ENCODE measurements around the gene CLCN4. TPM values are rescaled to one million over a fixed set of nuclear protein-coding genes. Genes with fewer than 3 reads are reported as not detected.

Gene CLCN4
- polyA plus RNA-seq, 3 donors: 4.5 to 4.9 (median 4.6) TPM

DNA sequence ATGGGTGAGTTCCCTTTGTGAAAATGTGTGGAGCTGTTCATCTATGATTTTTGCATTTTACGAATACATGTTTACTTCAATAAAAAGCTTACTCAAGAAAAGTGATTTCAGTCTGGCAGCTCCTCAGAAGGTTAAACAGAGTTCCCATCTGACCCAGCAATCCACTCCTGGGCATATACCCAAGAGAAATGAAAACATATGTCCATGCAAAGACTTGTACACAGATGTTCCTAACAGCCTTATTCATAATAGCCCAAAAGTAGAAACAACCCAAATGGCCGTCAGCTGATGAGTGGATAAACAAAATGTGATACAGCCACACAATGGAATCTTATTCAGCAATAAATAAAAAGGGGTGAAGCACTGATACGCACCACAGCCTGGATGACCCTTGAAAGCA, 20.8 kb downstream of the CLCN4 start:
- no peak for DNase-seq (ENCODE audit: extremely low read depth in 1 of 11, low read depth in 9 of 11, low spot score in 4 of 11)

DNA sequence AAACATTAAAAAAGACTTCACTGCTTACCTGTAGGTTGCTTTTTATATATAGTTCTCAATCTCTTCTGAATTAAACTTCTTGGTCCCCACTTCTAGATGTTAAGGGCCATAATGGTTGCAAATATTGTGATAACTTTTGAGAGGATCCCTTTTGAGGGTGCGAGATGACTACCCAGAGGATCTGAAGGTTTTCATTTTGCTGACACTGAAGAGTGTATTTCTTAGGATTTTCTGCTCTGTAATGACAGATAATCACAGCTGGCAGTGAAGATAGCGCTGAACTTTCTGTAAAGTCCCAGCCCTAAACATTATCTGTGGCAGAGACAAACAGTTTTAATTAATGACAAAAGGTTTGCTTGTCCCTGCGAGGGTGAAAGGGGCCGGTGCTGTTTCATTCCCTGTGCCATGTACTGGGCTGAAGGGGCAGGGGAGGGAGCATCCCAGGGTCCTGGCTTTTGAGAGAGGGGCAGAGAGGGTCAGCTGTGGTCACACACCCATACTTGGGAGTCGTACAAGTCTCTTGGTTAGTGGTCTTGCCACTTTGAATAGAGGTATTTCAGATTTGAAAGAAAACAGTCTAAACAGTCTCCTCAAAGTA, 22.2 kb downstream of the CLCN4 start:
- no peak for DNase-seq (ENCODE audit: extremely low read depth in 1 of 11, low read depth in 9 of 11, low spot score in 4 of 11)

DNA sequence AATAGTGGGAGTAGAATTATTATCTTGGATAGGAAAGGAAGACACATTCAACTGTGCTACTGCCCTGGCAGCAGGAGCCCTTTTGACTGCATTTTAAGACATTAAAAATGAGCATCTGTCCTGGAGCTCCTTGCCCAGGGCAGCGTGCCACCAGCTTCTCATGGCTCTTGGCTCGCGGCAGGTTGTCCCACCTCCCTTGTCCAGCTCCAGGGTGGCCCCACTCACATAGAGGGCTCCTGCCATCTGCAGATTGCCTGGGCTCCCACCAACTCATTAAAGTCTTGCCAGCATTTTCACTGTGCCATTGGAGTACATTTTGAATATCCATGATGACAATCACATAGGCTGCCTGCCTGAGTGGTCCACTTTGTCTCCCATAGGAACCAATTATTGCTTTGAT, 27.0 kb downstream of the CLCN4 start:
- DNase-seq (ENCODE audit: extremely low read depth in 1 of 11, low read depth in 9 of 11, low spot score in 4 of 11): no peak

DNA sequence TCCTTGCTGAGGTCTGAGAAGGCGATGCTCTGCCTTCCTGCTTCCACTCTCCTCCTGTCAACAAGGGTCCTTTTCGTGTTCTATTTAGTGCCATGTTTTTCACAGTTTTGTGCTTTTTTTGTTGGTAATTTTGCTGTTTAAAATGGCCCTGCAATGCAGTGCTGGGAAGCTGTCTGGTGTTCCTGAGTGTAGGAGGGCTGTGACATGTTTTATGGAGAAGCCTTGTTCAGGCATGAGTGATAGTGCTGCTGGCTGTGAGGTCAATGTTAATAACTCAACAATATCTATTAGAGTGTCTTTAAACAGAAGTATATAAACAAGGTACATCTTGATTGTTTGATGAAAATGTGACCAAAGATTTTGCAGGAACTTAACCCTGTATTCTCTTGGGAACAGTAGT, 27.6 kb downstream of the CLCN4 start:
- no peak for DNase-seq (ENCODE audit: extremely low read depth in 1 of 11, low read depth in 9 of 11, low spot score in 4 of 11)

DNA sequence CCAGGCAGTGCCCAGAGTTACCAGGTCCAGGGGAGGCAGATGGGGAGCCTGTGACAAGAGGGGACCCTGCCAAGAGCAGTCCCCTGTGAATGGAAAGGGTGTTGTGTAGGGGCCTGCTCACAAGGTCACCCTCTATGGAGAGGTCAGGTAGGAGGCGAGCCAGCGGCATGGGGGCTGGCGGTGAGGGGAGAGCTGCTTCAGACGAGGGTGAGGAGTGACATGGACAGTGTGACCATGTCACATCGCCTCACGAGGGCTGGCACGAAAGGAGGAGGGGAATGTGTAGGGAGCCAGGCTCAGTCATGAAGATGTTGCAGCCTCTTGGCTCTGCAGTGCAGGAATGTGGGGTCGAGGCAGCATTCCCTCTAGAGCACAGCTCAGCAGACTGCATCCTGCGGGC, 29.6 kb downstream of the CLCN4 start:
- no peak for DNase-seq (ENCODE audit: extremely low read depth in 1 of 11, low read depth in 9 of 11, low spot score in 4 of 11)

DNA sequence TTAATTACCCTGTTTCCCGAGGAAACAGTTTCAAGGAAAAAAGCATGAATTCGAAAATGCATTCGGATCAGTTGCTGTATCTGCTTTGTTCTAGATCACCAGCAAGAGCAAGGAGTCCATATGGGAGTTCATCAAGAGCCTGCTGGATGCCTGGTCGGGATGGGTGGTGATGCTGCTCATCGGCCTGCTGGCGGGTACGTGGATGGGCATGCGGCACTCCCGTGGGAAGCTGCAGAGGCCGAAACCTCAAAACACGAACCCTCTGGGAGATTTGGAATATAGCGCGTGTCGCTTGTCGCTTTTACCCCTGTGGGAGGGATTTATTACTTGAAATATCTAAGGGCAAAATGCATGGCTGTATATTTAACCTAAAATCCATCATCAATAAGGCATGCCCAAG, 30.6 kb downstream of the CLCN4 start:
- DNase-seq (ENCODE audit: extremely low read depth in 1 of 11, low read depth in 9 of 11, low spot score in 4 of 11): no peak

DNA sequence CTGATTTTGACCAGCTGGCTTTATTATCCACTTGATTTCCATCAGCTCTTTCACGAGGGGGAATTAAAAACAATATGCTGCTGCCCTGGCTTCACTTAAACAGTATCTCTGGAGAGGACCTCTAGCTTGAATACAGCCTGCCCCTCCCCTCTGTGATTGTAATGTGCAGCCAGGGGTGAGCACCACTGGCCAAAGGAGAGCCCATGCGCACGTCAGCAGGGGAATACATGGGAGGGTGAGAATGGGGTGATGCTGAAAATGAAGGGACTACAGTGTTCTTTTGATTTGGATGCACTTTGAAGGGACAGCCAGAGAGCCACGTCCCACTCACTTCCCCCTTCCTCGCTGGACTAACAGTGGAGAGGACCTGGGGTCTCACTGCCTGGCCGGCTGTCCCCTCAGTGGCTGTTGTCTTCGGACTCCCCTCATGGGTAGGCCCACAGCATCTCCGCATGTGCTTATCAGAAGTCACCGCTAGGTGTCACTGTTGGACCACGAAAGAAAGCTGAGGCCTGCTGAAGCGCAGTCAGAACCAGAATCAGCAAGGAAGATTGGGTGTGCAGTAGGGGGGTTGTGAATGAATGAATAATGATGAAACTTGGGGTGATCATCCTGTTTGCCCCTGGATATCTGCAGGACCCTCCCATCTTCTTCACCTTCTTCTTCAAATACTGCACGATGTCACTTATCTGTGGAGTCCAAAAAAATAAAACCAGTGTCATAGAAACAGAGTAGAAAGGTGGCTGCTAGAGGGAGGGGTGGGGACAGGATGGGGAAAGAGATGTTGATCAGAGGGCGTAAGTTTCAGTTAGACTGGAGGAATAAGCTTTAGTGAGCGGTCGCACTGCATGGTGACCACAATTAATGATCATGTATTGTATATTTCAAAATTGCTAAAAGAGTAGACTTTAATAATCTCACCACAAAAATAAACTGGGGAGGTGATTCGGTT, 32.8 kb downstream of the CLCN4 start:
- DNase-seq (ENCODE audit: extremely low read depth in 1 of 11, low read depth in 9 of 11, low spot score in 4 of 11): peak in 10 of 11 donors; percentile 46 to 72 (median 59)

DNA sequence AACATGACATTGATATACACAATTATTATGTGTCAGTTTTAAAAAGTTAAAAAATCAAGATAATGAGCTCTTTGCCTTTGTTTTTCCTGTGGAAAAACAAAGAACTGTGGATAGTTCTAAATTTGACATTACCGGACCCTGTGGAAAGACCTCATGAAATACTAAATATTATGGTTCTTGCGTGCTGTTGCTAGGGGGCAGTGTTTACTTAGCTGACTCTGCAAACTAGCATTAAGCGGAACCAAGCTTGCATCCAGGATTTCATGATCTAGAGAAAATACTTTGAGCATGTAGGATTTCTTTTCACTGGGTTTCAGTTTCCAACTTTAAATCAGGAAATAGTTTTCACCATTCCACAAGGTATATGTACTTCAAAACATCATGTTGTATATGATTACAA, 33.6 kb downstream of the CLCN4 start:
- DNase-seq (ENCODE audit: extremely low read depth in 1 of 11, low read depth in 9 of 11, low spot score in 4 of 11): peak in 10 of 11 donors; percentile 28 to 72 (median 60)

DNA sequence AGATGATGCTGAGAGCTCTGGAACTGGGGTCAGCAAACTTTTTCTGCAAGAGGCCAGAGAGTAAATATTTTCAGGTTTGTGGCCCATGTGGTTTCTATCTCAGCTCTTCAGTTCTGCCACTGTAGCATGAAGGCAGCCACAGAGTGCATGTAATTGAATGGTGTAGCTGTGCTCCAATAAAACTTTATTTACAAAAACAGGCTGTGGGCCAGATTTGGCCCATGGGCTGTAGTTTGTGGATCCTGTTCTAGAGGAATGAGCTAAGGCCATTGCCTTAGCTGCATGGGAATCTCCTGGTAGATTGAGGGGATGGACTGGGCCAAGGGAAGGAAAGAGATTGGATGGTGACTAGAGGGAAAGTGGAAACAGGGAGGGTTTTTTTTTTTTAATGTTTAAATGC, 36.8 kb downstream of the CLCN4 start:
- no peak for DNase-seq (ENCODE audit: extremely low read depth in 1 of 11, low read depth in 9 of 11, low spot score in 4 of 11)

DNA sequence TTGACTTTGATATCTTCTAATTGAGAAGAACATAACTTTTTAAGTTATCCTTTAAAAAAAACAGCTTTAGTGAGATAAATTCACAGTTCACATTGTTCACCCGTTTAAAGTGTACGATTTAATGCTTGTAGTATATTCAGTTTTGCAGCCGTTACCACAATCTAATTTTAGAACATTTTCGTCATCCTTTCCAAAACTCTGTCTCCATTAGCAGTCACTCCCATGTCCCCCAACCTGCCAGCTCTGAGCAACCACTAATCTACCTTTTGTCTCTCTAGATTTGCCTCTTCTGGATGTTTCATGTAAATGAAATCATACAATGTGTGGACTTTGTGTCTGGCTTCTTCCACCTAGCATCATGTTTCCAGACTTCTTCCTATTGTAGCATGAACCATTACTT, 38.6 kb downstream of the CLCN4 start:
- DNase-seq (ENCODE audit: extremely low read depth in 1 of 11, low read depth in 9 of 11, low spot score in 4 of 11): no peak

DNA sequence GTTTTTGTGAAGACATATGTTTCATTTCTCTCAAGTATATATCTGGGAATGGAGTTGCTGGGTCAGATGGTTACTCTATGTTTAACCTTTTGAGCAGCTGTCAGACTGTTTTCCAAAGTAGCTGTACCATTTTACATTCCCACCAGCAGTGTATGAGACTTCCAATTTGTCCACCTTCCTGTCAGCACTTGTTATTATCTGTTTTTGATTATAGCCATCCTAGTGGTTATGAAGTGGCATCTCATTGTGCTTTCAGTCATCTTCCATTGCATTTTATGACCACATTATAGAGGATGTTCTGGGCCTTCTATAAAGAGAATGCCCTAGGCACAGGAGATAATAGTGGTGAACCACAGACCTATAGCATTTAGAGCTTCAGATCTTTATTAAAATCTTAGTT, 39.2 kb downstream of the CLCN4 start:
- DNase-seq (ENCODE audit: extremely low read depth in 1 of 11, low read depth in 9 of 11, low spot score in 4 of 11): no peak

DNA sequence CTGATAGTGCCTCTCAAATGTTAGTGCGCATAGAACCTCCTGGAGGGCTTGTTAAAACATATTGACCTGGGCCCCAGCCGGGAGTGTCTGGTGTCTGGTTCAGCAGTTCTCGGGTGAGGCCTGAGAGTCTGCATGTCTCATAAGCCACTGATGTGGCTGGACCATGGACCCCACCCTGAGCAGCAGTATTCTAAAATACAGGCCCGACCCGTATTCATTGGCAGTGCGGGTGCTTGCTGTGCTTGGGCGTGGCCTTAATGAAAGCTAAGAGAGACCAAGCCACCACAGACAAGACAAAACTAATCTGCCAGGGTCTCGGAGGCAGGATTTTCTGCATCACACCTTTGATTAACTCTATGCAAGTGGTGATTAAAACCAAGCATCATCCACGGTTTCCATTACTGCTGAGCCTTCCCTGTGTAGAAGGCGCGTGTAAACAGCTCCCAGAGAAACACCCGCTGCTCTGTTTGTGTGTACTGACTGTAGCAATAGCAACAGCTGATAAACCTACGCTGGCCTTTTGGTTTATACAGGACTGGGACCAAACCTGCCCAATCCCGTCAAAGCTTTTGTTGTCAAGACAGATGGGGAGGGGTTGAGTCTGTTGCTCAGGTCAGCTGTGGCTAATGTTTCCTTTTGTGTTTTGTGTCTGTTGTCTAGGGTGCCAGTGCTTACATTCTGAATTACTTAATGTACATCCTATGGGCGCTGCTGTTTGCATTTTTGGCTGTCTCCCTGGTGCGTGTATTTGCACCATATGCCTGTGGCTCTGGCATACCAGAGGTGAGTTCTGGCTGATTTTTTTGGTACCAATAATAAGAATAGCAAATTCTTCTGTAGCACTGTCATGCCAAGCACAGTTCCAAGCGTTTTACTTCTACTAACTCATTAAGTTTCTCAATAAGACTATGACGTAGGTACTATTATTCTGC, 40.8 kb downstream of the CLCN4 start:
- DNase-seq (ENCODE audit: extremely low read depth in 1 of 11, low read depth in 9 of 11, low spot score in 4 of 11): no peak

DNA sequence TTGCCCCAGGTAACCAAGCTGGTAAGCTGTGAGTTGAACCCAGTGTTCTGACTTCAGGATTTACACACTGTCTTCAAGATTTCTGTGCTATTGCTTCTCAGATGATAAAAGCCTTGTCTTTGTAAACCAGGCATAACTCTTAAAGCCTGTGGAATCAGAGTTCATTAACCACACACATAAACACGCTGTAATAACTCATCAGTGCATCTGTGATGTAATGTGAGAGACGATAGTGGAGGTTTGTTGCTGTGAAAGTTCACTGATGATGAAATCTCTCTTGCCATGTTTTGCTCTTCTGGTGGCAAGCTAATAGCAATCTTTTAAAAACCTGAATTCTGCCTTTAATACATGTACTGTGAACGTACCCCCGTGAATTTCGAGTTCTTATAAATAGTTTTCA, 41.5 kb downstream of the CLCN4 start:
- no peak for DNase-seq (ENCODE audit: extremely low read depth in 1 of 11, low read depth in 9 of 11, low spot score in 4 of 11)

DNA sequence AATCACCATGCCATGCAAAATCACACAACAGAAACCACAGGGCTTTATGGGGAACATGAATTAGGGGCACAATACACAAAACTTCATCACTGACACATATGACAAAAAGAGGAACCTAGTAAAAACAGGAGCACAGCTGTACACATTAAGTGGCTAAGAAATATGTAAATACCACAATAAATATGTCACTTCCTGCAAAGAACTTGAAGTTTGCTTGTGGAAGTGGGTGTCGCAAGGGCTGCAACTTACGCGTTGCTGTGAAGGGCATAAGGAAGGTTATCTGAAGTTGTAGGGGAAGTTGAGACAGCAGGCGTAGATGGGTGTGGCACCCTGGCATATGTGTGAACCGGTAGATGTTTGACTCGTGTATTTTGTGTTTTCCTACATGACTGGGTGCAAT, 42.4 kb downstream of the CLCN4 start:
- DNase-seq (ENCODE audit: extremely low read depth in 1 of 11, low read depth in 9 of 11, low spot score in 4 of 11): no peak

DNA sequence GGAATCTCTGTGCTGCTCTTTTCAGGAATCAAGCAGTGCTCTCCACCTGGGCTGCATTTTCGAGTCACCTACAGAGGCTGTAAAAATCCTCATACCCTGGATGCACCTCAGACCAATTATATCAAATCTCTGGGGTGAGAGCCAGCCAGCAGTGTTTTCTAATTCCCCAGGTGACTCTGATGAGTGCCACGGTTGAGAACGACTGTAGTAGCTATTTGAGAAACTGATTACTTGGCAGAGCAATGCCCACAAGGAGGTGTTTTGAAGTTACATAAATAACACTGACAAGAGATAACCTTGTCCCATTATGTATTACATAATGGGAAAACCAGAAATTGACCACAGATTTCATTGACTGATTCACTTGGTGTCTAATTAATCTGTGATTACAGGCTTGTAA, 46.8 kb downstream of the CLCN4 start:
- no peak for DNase-seq (ENCODE audit: extremely low read depth in 1 of 11, low read depth in 9 of 11, low spot score in 4 of 11)

DNA sequence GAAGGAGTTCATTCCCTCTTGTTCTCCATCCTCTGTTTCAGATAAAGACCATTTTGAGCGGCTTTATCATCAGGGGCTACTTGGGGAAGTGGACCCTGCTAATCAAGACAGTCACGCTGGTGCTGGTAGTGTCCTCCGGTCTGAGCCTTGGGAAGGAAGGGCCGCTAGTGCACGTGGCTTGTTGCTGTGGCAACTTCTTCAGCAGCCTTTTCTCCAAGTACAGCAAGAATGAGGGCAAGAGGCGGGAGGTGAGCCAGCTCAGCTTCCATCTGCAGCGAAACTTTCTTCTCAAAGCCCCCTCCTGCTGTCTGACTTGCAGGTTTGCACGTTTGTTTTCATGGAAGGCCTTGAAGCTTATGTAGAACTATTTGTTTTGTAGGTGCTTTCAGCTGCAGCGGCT, 49.5 kb downstream of the CLCN4 start:
- no peak for DNase-seq (ENCODE audit: extremely low read depth in 1 of 11, low read depth in 9 of 11, low spot score in 4 of 11)

DNA sequence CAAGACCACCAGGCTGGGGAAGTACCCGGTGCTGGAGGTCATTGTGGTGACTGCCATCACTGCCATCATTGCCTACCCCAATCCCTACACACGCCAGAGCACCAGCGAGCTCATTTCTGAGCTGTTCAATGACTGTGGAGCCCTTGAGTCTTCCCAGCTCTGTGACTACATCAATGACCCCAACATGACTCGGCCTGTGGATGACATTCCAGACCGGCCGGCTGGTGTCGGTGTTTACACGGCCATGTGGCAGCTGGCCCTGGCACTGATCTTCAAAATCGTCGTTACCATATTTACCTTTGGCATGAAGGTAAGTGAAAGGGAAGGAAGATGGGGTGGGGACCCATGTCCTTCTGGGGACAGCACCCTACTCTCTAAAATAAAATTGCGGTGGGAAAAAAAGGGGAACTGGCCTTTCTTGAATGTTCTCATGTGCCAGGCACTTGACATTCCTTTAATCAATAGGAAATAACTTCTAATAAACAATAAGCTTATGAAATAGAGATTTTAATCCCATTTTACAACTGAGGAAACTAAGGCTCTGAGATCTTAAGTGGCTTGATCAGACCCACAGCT, 51.6 kb downstream of the CLCN4 start:
- DNase-seq (ENCODE audit: extremely low read depth in 1 of 11, low read depth in 9 of 11, low spot score in 4 of 11): no peak

DNA sequence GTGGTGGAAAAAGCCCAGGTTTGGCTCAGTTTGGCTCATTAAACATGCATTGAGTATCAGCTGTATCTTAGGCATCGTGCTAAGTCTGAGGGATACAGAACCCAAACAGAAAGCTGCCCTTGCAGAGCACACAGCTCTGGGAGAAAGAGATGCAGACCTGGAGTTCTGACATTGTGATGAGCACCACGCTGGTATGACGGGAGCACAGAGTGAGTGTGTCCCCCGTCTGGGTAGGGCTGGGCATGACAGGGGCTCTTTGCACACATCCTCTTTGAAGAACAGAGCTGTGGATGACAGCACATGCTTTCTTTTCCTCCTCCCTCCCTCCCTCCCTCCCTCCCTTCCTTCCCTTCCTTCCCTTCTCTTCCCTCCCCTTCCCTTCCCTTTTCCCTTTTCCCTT, 52.2 kb downstream of the CLCN4 start:
- no peak for DNase-seq (ENCODE audit: extremely low read depth in 1 of 11, low read depth in 9 of 11, low spot score in 4 of 11)

DNA sequence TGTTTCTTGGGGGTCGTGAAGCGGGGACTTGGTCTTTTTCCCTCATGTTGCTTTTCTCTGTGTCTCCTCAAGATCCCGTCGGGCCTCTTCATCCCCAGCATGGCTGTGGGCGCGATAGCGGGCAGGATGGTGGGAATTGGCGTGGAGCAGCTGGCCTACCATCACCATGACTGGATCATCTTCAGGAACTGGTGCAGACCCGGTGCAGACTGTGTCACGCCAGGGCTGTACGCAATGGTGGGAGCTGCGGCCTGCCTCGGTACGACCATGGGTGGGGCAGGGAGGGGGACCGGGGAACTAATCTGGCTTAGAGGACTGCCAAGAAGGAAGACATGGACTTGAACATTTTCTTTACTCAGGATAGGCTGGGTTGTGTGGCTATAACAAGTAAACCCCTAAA, 55.6 kb downstream of the CLCN4 start:
- DNase-seq (ENCODE audit: extremely low read depth in 1 of 11, low read depth in 9 of 11, low spot score in 4 of 11): no peak
